ENCODE data around the gene DENND1B.
A peak's percentile ranks its signal among the peaks of the same experiment; 100 is the strongest.
"Not testable (repeated sequence)": the region's sequence is repeated elsewhere in the genome, so short reads cannot be mapped to it uniquely, and the experiment has no call there.

DENND1B gene

DNA sequence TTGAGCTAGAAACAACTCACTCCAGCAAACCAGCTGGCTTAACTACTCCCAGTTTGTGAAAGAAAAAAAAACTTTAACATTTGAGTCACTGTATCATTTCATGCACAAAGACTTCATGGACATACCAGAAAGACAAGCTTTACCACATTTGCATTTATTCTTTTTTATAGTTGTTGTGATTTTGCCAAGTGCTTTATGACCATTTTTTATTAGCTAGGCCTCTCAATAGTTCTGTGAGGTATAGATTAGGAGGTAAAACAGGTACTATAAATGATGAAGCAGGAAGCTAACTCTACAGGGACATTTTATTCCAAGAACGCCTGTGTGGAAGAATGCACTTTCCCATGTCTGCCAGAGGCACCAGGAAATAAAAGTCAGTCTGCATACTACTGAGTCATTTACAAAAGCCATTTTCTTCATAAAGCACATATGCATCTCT lies 8.2 kb upstream of the DENND1B start:
- no peak for DNase-seq

GRCh38 chr1:197782722-197783360 lies 7.6 kb upstream of the DENND1B start:
- DNase-seq: peak; percentile 15 to 19

GRCh38 chr1:197781968-197782721 lies 6.9 kb upstream of the DENND1B start:
- DNase-seq: no peak

DNA sequence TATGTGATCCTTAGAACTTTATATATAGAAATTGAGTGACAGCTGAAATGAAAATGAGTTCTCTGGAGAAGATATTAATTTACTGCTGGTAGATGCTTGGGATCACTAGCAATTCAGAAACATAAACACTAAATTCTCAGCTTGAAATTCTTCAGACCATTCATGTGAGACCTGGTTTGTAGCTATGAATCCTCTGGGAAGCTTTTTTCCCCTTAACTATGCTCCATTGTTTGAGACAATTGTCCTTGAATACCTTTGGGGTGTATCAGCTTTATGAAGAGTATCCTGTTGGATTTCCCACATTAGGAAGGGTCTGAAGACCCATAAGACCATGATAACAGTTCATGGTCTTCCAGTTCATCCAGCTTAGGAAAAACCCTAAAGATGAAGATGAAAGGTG lies 4.6 kb upstream of the DENND1B start:
- DNase-seq: no peak

- no peak for DNase-seq
Observed at GRCh38 chr1:197778366-197778945, 3.2 kb upstream of the DENND1B start.

- DNase-seq: peak; percentile 57 to 66
Observed at GRCh38 chr1:197776351-197777105, 1.2 kb upstream of the DENND1B start.

DNA sequence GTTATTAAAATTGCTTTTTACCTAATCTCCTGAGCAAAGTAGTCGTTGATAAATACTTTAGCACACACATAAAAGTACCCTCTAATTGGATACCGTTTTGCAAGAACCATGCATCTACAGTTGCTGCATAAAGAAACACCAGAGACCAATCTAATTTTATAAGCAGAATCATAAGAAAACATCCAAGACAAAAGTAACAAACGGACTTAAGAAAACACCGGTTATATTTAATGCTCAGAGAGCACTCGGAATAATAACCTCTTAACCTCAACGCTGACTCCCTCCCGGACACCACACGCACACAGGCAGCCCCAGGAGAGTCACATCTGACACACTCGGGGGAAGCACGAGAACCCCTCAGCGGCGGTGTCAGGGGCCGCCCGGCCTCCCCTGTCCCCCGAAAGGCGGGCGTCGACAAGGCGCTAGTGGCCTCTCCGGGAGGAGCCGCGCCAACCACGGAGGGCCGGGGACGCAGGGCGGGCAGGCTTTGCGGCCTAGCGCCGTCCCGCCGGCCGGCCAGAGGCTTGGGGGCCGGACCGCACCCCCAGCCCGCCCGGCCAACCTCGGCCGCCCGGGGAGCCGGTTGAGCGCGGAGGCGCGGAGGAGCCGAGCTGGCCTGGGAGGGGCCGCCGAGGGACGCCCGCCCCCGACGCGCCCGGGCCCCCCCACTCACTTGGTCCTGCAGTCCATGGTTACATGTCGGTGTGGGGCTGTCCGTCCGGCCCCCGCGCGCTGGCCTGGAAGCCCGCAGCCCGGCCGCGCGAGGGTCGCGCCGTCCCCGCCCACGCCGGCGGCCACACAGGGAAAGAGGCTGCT lies 606 bp downstream of the DENND1B start:
- DNase-seq: peak in 1 of 2 experiments; percentile 41

DNA sequence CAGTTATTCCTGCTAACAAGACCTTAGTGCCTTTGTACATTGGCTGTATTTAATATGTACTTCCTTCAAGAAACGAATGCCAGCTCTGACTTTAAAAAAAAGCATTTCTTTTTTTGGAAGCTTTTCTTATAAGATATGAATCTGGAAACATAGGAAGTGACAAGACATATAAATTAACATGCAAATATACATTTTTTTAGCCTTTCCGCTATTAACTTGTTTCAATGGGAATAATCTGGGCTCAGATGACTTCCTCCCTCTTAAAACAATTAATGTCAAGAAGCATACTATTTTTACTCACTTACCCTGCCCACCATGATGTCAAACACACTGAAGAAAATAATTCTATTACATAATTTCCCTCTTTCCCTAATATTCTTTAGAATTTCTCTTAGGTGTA lies 1.4 kb downstream of the DENND1B start:
- peak in 1 of 2 experiments; percentile 18 for DNase-seq

DNA sequence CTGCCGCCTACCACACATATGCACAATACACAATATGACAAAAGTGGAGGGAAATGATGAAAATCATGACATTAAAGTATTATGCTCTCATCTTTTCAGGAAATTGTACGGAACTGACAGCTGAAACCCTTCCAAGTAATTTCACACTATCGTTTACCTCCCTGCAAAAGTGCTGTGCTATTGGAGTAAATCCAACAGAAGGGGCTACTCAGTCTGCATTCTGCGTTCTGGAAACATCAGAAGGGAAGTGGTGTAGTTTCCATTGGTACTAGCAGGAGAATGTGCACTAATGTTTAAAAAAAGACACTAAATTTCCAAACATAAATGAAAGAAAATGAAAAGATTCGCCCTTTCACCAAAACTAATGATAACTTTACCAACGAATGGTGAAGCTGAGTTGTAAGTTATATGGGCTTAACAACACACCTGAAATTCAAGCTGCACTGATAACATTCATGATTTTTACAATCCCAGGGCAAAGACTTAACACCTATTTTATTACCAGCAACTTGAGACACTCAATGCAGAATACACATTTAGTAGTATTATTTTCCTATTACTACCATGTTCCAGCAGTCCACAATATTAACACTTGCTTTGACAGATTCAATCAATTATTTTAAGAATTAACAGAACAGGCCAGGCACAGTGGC lies 3.2 kb downstream of the DENND1B start:
- no peak for DNase-seq

DNA sequence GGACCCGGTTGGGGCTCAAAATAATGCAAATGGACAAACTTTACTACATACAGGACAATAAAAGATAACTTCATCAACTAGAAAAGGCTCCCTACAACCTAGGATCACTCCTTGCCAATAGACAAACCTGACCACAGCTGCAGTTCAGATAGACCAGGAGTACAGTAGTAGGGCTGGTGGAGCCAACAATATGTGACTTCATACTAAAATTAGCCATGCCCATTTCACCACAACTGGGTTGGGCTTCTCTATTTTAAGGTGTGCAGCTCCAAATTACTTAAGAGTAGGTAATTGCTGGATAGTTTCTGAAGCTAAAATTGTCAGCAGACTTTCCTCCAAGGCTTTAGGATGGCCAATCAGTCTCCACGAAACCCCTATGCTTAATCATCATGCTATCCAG lies 3.9 kb downstream of the DENND1B start:
- no peak for DNase-seq

DNA sequence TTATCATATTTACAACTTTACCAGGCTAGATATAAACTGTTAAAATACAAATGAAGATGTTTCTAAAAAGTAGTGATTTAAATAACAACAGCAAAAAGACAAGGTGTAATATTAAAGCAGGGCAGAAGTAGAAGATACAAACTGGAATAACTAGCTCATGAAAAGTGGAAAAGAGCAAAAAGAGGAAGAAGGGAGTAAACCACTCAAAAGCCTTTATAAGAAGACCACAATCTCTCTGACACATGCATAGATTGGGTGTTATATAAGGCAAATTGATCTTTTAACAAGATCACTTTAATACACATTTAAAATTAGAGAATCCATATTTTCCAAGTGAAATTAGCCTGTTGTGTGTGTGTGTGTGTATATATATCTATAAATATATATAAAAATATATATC lies 5.0 kb downstream of the DENND1B start:
- DNase-seq: peak; percentile 73 to 84

DNA sequence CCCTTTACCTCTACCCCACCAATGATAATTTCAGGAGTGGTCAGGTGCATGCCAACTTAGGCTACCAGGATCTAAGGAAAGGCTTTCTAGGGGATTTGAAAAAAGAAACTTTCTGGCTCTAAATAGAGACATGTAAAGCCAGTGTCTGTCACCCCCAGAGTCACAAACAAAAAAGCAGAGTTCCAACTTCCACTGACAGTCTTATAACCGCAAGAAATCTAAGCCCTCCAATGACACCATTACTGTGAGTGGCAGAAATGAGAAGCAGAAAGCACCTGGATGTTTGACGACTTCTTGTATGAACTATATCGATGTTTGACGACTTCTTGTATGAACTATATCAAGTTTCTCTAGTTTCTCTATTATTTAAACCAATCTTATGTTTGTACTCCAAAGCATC lies 6.0 kb downstream of the DENND1B start:
- no peak for DNase-seq

DNA sequence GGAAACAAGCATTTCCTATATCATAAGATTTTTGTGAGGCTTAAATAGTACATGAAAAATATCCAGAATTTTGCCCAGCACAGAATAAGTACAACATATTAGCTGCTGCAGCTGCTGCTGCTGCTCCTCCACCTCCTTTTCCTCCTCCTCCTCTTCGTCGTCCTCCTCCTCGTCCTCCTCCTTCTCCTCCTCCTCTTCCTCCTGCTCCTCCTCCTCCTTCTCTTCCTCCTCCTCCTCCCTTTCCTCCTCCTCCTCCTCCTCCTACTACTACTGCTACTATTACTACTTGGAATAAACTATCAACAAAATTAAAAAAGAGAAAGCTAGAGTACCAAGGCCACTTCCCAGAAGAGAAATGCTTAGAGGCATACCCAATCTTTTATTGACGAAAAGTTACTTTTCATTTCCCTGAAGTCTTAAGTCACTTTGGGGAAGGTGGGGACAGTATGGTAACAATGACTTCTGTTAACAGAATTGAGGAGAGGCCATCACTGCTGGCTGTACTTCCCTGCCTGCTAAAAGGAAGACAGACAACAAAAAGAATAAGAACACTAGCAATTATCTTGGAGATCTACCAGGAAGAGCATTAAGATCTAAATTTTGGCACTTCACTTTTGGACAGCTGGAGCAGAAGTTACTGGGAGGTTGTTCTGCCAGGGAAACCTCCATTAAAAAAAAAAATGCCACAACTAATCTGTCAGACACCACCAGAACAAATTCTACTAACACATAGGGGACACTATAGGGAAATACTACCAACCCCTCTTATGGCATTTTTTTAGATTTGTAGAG lies 7.1 kb downstream of the DENND1B start:
- DNase-seq: peak in 1 of 2 experiments; percentile 15

GRCh38 chr1:197763769-197764168 lies 11.5 kb downstream of the DENND1B start:
- no peak for DNase-seq

GRCh38 chr1:197763307-197763706 lies 12.0 kb downstream of the DENND1B start:
- DNase-seq: no peak

GRCh38 chr1:197761654-197762053 lies 13.6 kb downstream of the DENND1B start:
- DNase-seq: peak; percentile 31 to 68

- DNase-seq: not testable (repeated sequence)
Observed at GRCh38 chr1:197755553-197755952, 19.7 kb downstream of the DENND1B start.

DNA sequence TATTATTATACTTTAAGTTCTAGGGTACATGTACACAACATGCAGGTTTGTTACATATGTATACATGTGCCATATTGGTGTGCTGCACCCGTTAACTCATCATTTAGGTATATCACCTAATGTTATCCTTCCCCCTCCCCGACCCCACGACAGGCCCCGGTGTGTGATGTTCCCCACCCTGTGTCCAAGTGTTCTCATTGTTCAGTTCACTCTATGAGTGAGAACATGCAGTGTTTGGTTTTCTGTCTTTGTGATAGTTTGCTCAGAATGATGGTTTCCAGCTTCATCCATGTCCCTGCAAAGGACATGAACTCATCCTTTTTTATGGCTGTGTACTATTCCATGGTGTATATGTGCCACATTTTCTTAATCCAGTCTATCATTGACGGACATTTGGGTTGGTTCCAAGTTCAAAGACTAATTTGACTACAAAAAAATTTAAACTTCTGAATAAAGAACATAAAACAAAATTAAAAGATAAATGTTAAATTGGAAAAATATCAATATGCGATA lies 22.6 kb downstream of the DENND1B start:
- DNase-seq: not testable (repeated sequence)

- DNase-seq: no peak
Observed at GRCh38 chr1:197750366-197750765, 24.9 kb downstream of the DENND1B start.

GRCh38 chr1:197745911-197746310 lies 29.4 kb downstream of the DENND1B start:
- no peak for DNase-seq

- DNase-seq: no peak
Observed at GRCh38 chr1:197744979-197745378, 30.3 kb downstream of the DENND1B start.
